ENCODE measurements around the gene TGFBR3.

Gene TGFBR3

GRCh38 chr1:91796390-91796654 is 89.6 kb downstream of the TGFBR3 start:
- no peak for DNase-seq

- no peak for DNase-seq
Observed at GRCh38 chr1:91795591-91796389, 90.2 kb downstream of the TGFBR3 start.

- DNase-seq, result no peak
Observed at GRCh38 chr1:91793877-91794276, 92.1 kb downstream of the TGFBR3 start.

- DNase-seq, result no peak
Observed at GRCh38 chr1:91793189-91793588, 92.8 kb downstream of the TGFBR3 start.

- DNase-seq, result no peak
Observed at GRCh38 chr1:91792489-91793071, 93.4 kb downstream of the TGFBR3 start.

GRCh38 chr1:91791691-91792488 is 94.1 kb downstream of the TGFBR3 start:
- no peak for DNase-seq

- DNase-seq, result no peak
Observed at GRCh38 chr1:91791103-91791502, 94.8 kb downstream of the TGFBR3 start.

GRCh38 chr1:91790392-91790791 is 95.6 kb downstream of the TGFBR3 start:
- no peak for DNase-seq

GRCh38 chr1:91789273-91789997 is 96.5 kb downstream of the TGFBR3 start:
- DNase-seq, result no peak

- DNase-seq, result no peak
Observed at GRCh38 chr1:91787919-91788318, 98.0 kb downstream of the TGFBR3 start.

- no peak for DNase-seq
Observed at GRCh38 chr1:91784616-91785015, 101.3 kb downstream of the TGFBR3 start.

GRCh38 chr1:91784191-91784590 is 101.8 kb downstream of the TGFBR3 start:
- no peak for DNase-seq

- DNase-seq, result no peak
Observed at GRCh38 chr1:91783423-91784170, 102.4 kb downstream of the TGFBR3 start.

- DNase-seq, result no peak
Observed at GRCh38 chr1:91781901-91782622, 103.9 kb downstream of the TGFBR3 start.

- no peak for DNase-seq
Observed at GRCh38 chr1:91781371-91781825, 104.6 kb downstream of the TGFBR3 start.

GRCh38 chr1:91779548-91780021 is 106.4 kb downstream of the TGFBR3 start:
- DNase-seq, result no peak

- no peak for DNase-seq
Observed at GRCh38 chr1:91778964-91779363, 107.0 kb downstream of the TGFBR3 start.

- no peak for DNase-seq
Observed at GRCh38 chr1:91777630-91778300, 108.2 kb downstream of the TGFBR3 start.

GRCh38 chr1:91777196-91777595 is 108.8 kb downstream of the TGFBR3 start:
- no peak for DNase-seq

- no peak for DNase-seq
Observed at GRCh38 chr1:91776068-91776794, 109.7 kb downstream of the TGFBR3 start.

Measured in SHP77 treated with DMSO at 0.1 percent for 48 hours (cell line).